ENCODE results near the gene PHF2.
A peak's percentile ranks its signal among the peaks of the same experiment; 100 is the strongest.

Gene PHF2

GRCh38 chr9:93681269-93682154 lies 105.1 kb downstream of the PHF2 start:
- no peak overlapping the region for H3K4me3 ChIP-seq (ENCODE audit: low read depth, low read length)
- TF ChIP-seq CTCF (IDR thresholded peaks at IDR 0.05; ENCODE audit: low read depth, low read length): no peak
- peaks cover 8% of the 10 kb centered on the region for H3K36me3 ChIP-seq
- H3K27me3 ChIP-seq (ENCODE audit: insufficient read depth, low read depth, severe bottlenecking): no peaks in the 10 kb centered on the region
- H3K27ac ChIP-seq: no peak overlapping the region
- DNase-seq: peak; percentile 6
- no peaks in the 10 kb centered on the region for H3K9me3 ChIP-seq (ENCODE audit: severe bottlenecking)

GRCh38 chr9:93682155-93682968 lies 106.0 kb downstream of the PHF2 start:
- DNase-seq: peak; percentile 88
- H3K27me3 ChIP-seq (ENCODE audit: insufficient read depth, low read depth, severe bottlenecking): no peaks in the 10 kb centered on the region
- peaks cover 8% of the 10 kb centered on the region for H3K36me3 ChIP-seq
- no peak overlapping the region for H3K4me3 ChIP-seq (ENCODE audit: low read depth, low read length)
- H3K9me3 ChIP-seq (ENCODE audit: severe bottlenecking): no peaks in the 10 kb centered on the region
- peak; percentile 76 for TF ChIP-seq CTCF (IDR thresholded peaks at IDR 0.05; ENCODE audit: low read depth, low read length)
- H3K27ac ChIP-seq: no peak overlapping the region

GRCh38 chr9:93683331-93684134 lies 107.1 kb downstream of the PHF2 start:
- Histone ChIP-seq H3K4me3 (ENCODE audit: low read depth, low read length) (no peak overlapping the region), H3K9me3 (ENCODE audit: severe bottlenecking) (peaks cover 2% of the 10 kb centered on the region), H3K36me3 (no peaks in the 10 kb centered on the region), H3K27me3 (ENCODE audit: insufficient read depth, low read depth, severe bottlenecking) (no peaks in the 10 kb centered on the region), H3K27ac (no peak overlapping the region)
- TF ChIP-seq CTCF (IDR thresholded peaks at IDR 0.05; ENCODE audit: low read depth, low read length): no peak
- peak; percentile 3 for DNase-seq

GRCh38 chr9:93684161-93684765 lies 107.9 kb downstream of the PHF2 start:
- Histone ChIP-seq H3K9me3 (ENCODE audit: severe bottlenecking) (peaks cover 5% of the 10 kb centered on the region), H3K27ac (no peak overlapping the region), H3K27me3 (ENCODE audit: insufficient read depth, low read depth, severe bottlenecking) (no peaks in the 10 kb centered on the region), H3K4me3 (ENCODE audit: low read depth, low read length) (no peak overlapping the region), H3K36me3 (no peaks in the 10 kb centered on the region)
- DNase-seq: no peak
- TF ChIP-seq CTCF (IDR thresholded peaks at IDR 0.05; ENCODE audit: low read depth, low read length): no peak

GRCh38 chr9:93684806-93685543 lies 108.6 kb downstream of the PHF2 start:
- Histone ChIP-seq H3K4me3 (ENCODE audit: low read depth, low read length) (no peak overlapping the region), H3K27me3 (ENCODE audit: insufficient read depth, low read depth, severe bottlenecking) (no peaks in the 10 kb centered on the region), H3K36me3 (no peaks in the 10 kb centered on the region), H3K9me3 (ENCODE audit: severe bottlenecking) (peaks cover 5% of the 10 kb centered on the region), H3K27ac (no peak overlapping the region)
- TF ChIP-seq CTCF (IDR thresholded peaks at IDR 0.05; ENCODE audit: low read depth, low read length): peak; percentile 59
- peak; percentile 67 for DNase-seq

Measured in WERI-Rb-1 (cell line).